Peyer's patch (tissue), 4 donors: Measurements from ENCODE around the gene PRAMEF8.
"Not testable (repeated sequence)": the region's sequence is repeated elsewhere in the genome, so short reads cannot be mapped to it uniquely, and the experiment has no call there.

Source experiments
- CTCF ChIP-seq, 6 experiments: fragments of 450-650 bp in 4 of 6; fragments of 200-600 bp in 2 of 6; sonication (generic) in 1 of 6; IDR thresholded peaks; one replicate each; pipeline ENCODE4 v1.5.1; 2017 to 2019; ENCODE audit warnings: antibody characterized with exemption in 6 of 6, mild to moderate bottlenecking in 3 of 6, moderate library complexity in 1 of 6
- POLR2A ChIP-seq, 2 donors: fragments of 450-650 bp; IDR thresholded peaks; one replicate each; pipeline ENCODE4 v1.5.1; 2017; ENCODE audit warnings: antibody characterized with exemption in 2 of 2, mild to moderate bottlenecking in 2 of 2, moderate library complexity in 2 of 2

- not testable (repeated sequence) for TF ChIP-seq POLR2A, CTCF (IDR thresholded peaks at IDR 0.05)
These were observed 4.1 kb upstream of the PRAMEF8 start for GRCh38 chr1:13289030-13289429.
